IPS-20b (cell line): ENCODE data around the gene NPLOC4.

Experiments
- H3K27ac ChIP-seq: one replicate; pipeline ENCODE4 v1.5.1; 2013; ENCODE audit warnings: low read length
- H3K27me3 ChIP-seq: 2 replicates; pipeline ENCODE4 v1.6.1; 2013; ENCODE audit warnings: mild to moderate bottlenecking, low read length, inconsistent platforms; ENCODE audit not compliant: insufficient read depth
- H3K36me3 ChIP-seq: 2 replicates; pipeline ENCODE4 v1.6.1; 2013; ENCODE audit warnings: low read depth, mild to moderate bottlenecking, inconsistent platforms, low read length, moderate library complexity; ENCODE audit not compliant: insufficient read depth
- H3K4me1 ChIP-seq: 2 replicates; pipeline ENCODE4 v1.6.1; 2013; ENCODE audit warnings: mild to moderate bottlenecking, control low read depth, inconsistent platforms, low read length, moderate library complexity; ENCODE audit not compliant: insufficient read depth
- H3K4me3 ChIP-seq: 2 replicates; pipeline ENCODE4 v1.5.1; 2013; ENCODE audit warnings: mild to moderate bottlenecking, low read length, inconsistent platforms
- H3K9ac ChIP-seq: 2 replicates; pipeline ENCODE4 v1.6.1; 2013; ENCODE audit warnings: low read depth, mild to moderate bottlenecking, inconsistent platforms, low read length, moderate library complexity
- H3K9me3 ChIP-seq: 2 replicates; pipeline ENCODE4 v1.6.1; 2013; ENCODE audit warnings: mild to moderate bottlenecking, low read depth, low read length, inconsistent platforms; ENCODE audit not compliant: insufficient read depth

NPLOC4 gene

GRCh38 chr17:81522491-81523401, 114.2 kb downstream of the NPLOC4 start:
- Histone ChIP-seq H3K4me3 (no peak overlapping the region; the same call in 1 of the 2 replicates), H3K36me3 (no peaks in the 10 kb centered on the region), H3K4me1 (peaks cover 3% of the 10 kb centered on the region; the same call in 1 of the 2 replicates), H3K9me3 (no peaks in the 10 kb centered on the region), H3K9ac (no peak overlapping the region), H3K27ac (no peak overlapping the region), H3K27me3 (peaks cover 59% of the 10 kb centered on the region)

- Histone ChIP-seq H3K27me3 (peaks cover 70% of the 10 kb centered on the region), H3K36me3 (no peaks in the 10 kb centered on the region), H3K9me3 (no peaks in the 10 kb centered on the region), H3K4me1 (peaks cover 10% of the 10 kb centered on the region), H3K9ac (peak overlapping the region; percentile 51; the same call in 1 of the 2 replicates), H3K27ac (no peak overlapping the region), H3K4me3 (peak overlapping the region; percentile 62; the same call in 1 of the 2 replicates)
Observed at GRCh38 chr17:81520021-81520901, 116.7 kb downstream of the NPLOC4 start.

- Histone ChIP-seq H3K4me3 (peak overlapping the region; percentile 62; the same call in 1 of the 2 replicates), H3K9ac (peak overlapping the region; percentile 53; the same call in 1 of the 2 replicates), H3K36me3 (no peaks in the 10 kb centered on the region), H3K27ac (no peak overlapping the region), H3K4me1 (peaks cover 10% of the 10 kb centered on the region), H3K9me3 (no peaks in the 10 kb centered on the region), H3K27me3 (peaks cover 70% of the 10 kb centered on the region)
Observed at GRCh38 chr17:81519284-81520020, 117.5 kb downstream of the NPLOC4 start.

GRCh38 chr17:81518785-81519283, 118.1 kb downstream of the NPLOC4 start:
- peaks cover 70% of the 10 kb centered on the region for H3K27me3 ChIP-seq
- no peak overlapping the region for H3K27ac ChIP-seq
- H3K4me3 ChIP-seq, result peak overlapping the region; percentile 62
- peaks cover 10% of the 10 kb centered on the region for H3K4me1 ChIP-seq
- no peaks in the 10 kb centered on the region for H3K36me3 ChIP-seq
- peak overlapping the region; percentile 53; the same call in 1 of the 2 replicates for H3K9ac ChIP-seq
- H3K9me3 ChIP-seq, result no peaks in the 10 kb centered on the region

GRCh38 chr17:81518113-81518784, 118.7 kb downstream of the NPLOC4 start:
- Histone ChIP-seq H3K27me3 (peaks cover 70% of the 10 kb centered on the region), H3K4me3 (peak overlapping the region; percentile 62; the same call in 1 of the 2 replicates), H3K9ac (peak overlapping the region; percentile 53; the same call in 1 of the 2 replicates)

GRCh38 chr17:81517339-81518112, 119.4 kb downstream of the NPLOC4 start:
- Histone ChIP-seq H3K27me3 (peaks cover 65% of the 10 kb centered on the region), H3K9ac (peak overlapping the region; percentile 53; the same call in 1 of the 2 replicates), H3K4me3 (peak overlapping the region; percentile 62; the same call in 1 of the 2 replicates), H3K9me3 (no peaks in the 10 kb centered on the region), H3K27ac (no peak overlapping the region), H3K4me1 (peaks cover 10% of the 10 kb centered on the region), H3K36me3 (no peaks in the 10 kb centered on the region)

More at GRCh38 chr17:81518113-81518784, 118.7 kb downstream of the NPLOC4 start:
- no peaks in the 10 kb centered on the region for H3K36me3 ChIP-seq
- H3K27ac ChIP-seq, result no peak overlapping the region
- H3K4me1 ChIP-seq, result peaks cover 10% of the 10 kb centered on the region
- no peaks in the 10 kb centered on the region for H3K9me3 ChIP-seq

- peaks cover 10% of the 10 kb centered on the region for H3K4me1 ChIP-seq
- no peaks in the 10 kb centered on the region for H3K9me3 ChIP-seq
- H3K36me3 ChIP-seq, result peaks cover 3% of the 10 kb centered on the region
- no peak overlapping the region for H3K27ac ChIP-seq
- peak overlapping the region; percentile 83; the same call in 1 of the 2 replicates for H3K4me3 ChIP-seq
- peaks cover 59% of the 10 kb centered on the region for H3K27me3 ChIP-seq
- no peak overlapping the region; the same call in 1 of the 2 replicates for H3K9ac ChIP-seq
Observed at GRCh38 chr17:81517009-81517338, 119.9 kb downstream of the NPLOC4 start.

GRCh38 chr17:81516439-81516838, 120.5 kb downstream of the NPLOC4 start:
- Histone ChIP-seq H3K36me3 (peaks cover 8% of the 10 kb centered on the region), H3K4me3 (peak overlapping the region; percentile 83; the same call in 1 of the 2 replicates), H3K27ac (no peak overlapping the region), H3K9ac (no peak overlapping the region; the same call in 1 of the 2 replicates), H3K4me1 (peaks cover 10% of the 10 kb centered on the region), H3K27me3 (peaks cover 54% of the 10 kb centered on the region), H3K9me3 (0 out of 2 replicates have a peak, but pooled peaks cover 4% of the 10 kb centered on the region)

GRCh38 chr17:81515530-81516041, 121.3 kb downstream of the NPLOC4 start:
- H3K4me1 ChIP-seq, result peaks cover 10% of the 10 kb centered on the region
- H3K4me3 ChIP-seq, result peak overlapping the region; percentile 83
- peak overlapping the region; percentile 90 for H3K9ac ChIP-seq
- peaks cover 10% of the 10 kb centered on the region; the same call in 1 of the 2 replicates for H3K9me3 ChIP-seq
- H3K27me3 ChIP-seq, result peaks cover 45% of the 10 kb centered on the region
- H3K27ac ChIP-seq, result no peak overlapping the region
- peaks cover 16% of the 10 kb centered on the region for H3K36me3 ChIP-seq
